Stimulated activated CD8-positive, alpha-beta memory T cell treated with anti-CD3 and anti-CD28 coated beads, Interleukin-15, amount 100 ng/mL, for 1 hour (primary cell): Measurements from ENCODE around the gene ADAMTS14.
"Not testable (repeated sequence)": the region's sequence is repeated elsewhere in the genome, so short reads cannot be mapped to it uniquely, and the experiment has no call there.

Source experiments
- DNase-seq: peaks from one replicate; pipeline ENCODE4 v3.0.0-alpha.2; 2020; ENCODE audit warnings: low read depth

Gene ADAMTS14

GRCh38 chr10:70672165-70673042, at the start of gene ADAMTS14:
Gene ADAMTS14 (plus strand): TSS chr10:70672506. CDS start chr10:70672803, 297 bp downstream.
- DNase-seq, result no peak

GRCh38 chr10:70622541-70622940, 49.8 kb upstream of the ADAMTS14 start:
- DNase-seq, result no peak

GRCh38 chr10:70622981-70623844, 49.1 kb upstream of the ADAMTS14 start:
- DNase-seq, result no peak

GRCh38 chr10:70626056-70626455, 46.2 kb upstream of the ADAMTS14 start:
- no peak for DNase-seq

- no peak for DNase-seq
Observed at GRCh38 chr10:70629338-70629737, 43.0 kb upstream of the ADAMTS14 start.

- DNase-seq, result not testable (repeated sequence)
Observed at GRCh38 chr10:70631735-70632134, 40.6 kb upstream of the ADAMTS14 start.

- no peak for DNase-seq
Observed at GRCh38 chr10:70634011-70634410, 38.3 kb upstream of the ADAMTS14 start.

GRCh38 chr10:70634515-70634914, 37.8 kb upstream of the ADAMTS14 start:
- DNase-seq, result not testable (repeated sequence)

- not testable (repeated sequence) for DNase-seq
Observed at GRCh38 chr10:70639640-70640383, 32.5 kb upstream of the ADAMTS14 start.

- not testable (repeated sequence) for DNase-seq
Observed at GRCh38 chr10:70643272-70643671, 29.0 kb upstream of the ADAMTS14 start.

GRCh38 chr10:70644959-70645358, 27.3 kb upstream of the ADAMTS14 start:
- not testable (repeated sequence) for DNase-seq

- no peak for DNase-seq
Observed at GRCh38 chr10:70647086-70647485, 25.2 kb upstream of the ADAMTS14 start.

GRCh38 chr10:70648427-70648826, 23.9 kb upstream of the ADAMTS14 start:
- no peak for DNase-seq

GRCh38 chr10:70649526-70649925, 22.8 kb upstream of the ADAMTS14 start:
- no peak for DNase-seq

GRCh38 chr10:70650104-70650503, 22.2 kb upstream of the ADAMTS14 start:
- no peak for DNase-seq

GRCh38 chr10:70650718-70651117, 21.6 kb upstream of the ADAMTS14 start:
- no peak for DNase-seq

GRCh38 chr10:70651661-70652060, 20.6 kb upstream of the ADAMTS14 start:
- no peak for DNase-seq

- no peak for DNase-seq
Observed at GRCh38 chr10:70652761-70653657, 19.3 kb upstream of the ADAMTS14 start.

- no peak for DNase-seq
Observed at GRCh38 chr10:70655316-70655715, 17.0 kb upstream of the ADAMTS14 start.

- DNase-seq, result no peak
Observed at GRCh38 chr10:70656489-70656888, 15.8 kb upstream of the ADAMTS14 start.

- no peak for DNase-seq
Observed at GRCh38 chr10:70657041-70657440, 15.3 kb upstream of the ADAMTS14 start.
